NOMO-1 (cell line): Measurements from ENCODE around the gene YY1.

Experiments
- DNase-seq, 2 experiments: peaks; one replicate each; lab custom pipeline; 2025; ENCODE audit not compliant: unreplicated experiment in 2 of 2; lab: John Stamatoyannopoulos, UW

Gene YY1

GRCh38 chr14:100240668-100241032 is 1.7 kb downstream of the YY1 start:
- no peak for DNase-seq

GRCh38 chr14:100241279-100241678 is 2.3 kb downstream of the YY1 start:
- no peak for DNase-seq

GRCh38 chr14:100243020-100243419 is 4.1 kb downstream of the YY1 start:
- DNase-seq: no peak

GRCh38 chr14:100246809-100247428 is 8.0 kb downstream of the YY1 start:
- peak in 1 of 2 experiments; percentile 9 for DNase-seq

GRCh38 chr14:100250732-100251465 is 12.0 kb downstream of the YY1 start:
- DNase-seq: no peak

GRCh38 chr14:100252684-100253083 is 13.7 kb downstream of the YY1 start:
- no peak for DNase-seq

GRCh38 chr14:100256339-100256895 is 17.5 kb downstream of the YY1 start:
- peak; percentile 16 to 34 for DNase-seq

- no peak for DNase-seq
These were observed 22.7 kb downstream of the YY1 start for GRCh38 chr14:100261621-100262020.

GRCh38 chr14:100262545-100262944 is 23.6 kb downstream of the YY1 start:
- DNase-seq: no peak

GRCh38 chr14:100263141-100263540 is 24.2 kb downstream of the YY1 start:
- DNase-seq: no peak

GRCh38 chr14:100267990-100268389 is 29.0 kb downstream of the YY1 start:
- no peak for DNase-seq

GRCh38 chr14:100268591-100269207 is 29.8 kb downstream of the YY1 start:
- DNase-seq: no peak

GRCh38 chr14:100271247-100271939 is 32.4 kb downstream of the YY1 start:
- DNase-seq: peak in 1 of 2 experiments; percentile 5

GRCh38 chr14:100274250-100274649 is 35.3 kb downstream of the YY1 start:
- no peak for DNase-seq

GRCh38 chr14:100275214-100275613 is 36.3 kb downstream of the YY1 start:
- DNase-seq: no peak

GRCh38 chr14:100278702-100279101 is 39.8 kb downstream of the YY1 start:
- peak; percentile 51 to 64 for DNase-seq

GRCh38 chr14:100279133-100279532 is 40.2 kb downstream of the YY1 start:
- DNase-seq: no peak

- no peak for DNase-seq
These were observed 40.6 kb downstream of the YY1 start for GRCh38 chr14:100279563-100279962.

GRCh38 chr14:100281286-100282082 is 42.5 kb downstream of the YY1 start:
- no peak for DNase-seq

- DNase-seq: no peak
These were observed 43.1 kb downstream of the YY1 start for GRCh38 chr14:100282083-100282350.
